ENCODE data around the gene RB1. TPM values are rescaled to one million over a fixed set of nuclear protein-coding genes. Genes with fewer than 3 reads are reported as not detected.

RB1 gene
- total RNA-seq, 1 donor from 2014 or later, result 12.4 TPM

DNA sequence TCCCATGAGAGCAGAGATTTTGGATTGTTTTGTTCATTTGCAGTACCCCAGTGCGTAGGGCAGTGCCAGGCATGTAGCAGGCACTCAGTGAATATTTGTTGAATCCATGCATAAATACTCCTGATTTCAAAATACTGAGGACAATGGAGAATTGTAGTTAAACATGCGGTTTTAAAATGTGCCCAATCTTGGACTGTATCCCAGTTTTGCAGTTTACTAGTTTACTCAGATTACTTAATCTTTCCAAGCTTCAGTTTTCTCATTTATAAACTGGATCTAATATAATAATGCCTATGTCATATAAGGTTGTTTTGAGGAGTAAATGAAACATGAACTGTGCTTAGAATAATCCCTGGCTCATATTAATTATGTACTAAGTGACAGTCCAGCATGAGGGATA, 190.3 kb downstream of the RB1 start:
- Histone ChIP-seq H3K4me3 (ENCODE audit: low read depth, low read length) (no peak overlapping the region), H3K27me3 (ENCODE audit: control insufficient read depth, insufficient read depth, low read length) (no peaks in the 10 kb centered on the region), H3K36me3 (ENCODE audit: control insufficient read depth, insufficient read depth, low read length) (no peaks in the 10 kb centered on the region)
- DNase-seq (ENCODE audit: low read depth) (peak; percentile 33), FAIRE-seq (no peak)
- TF ChIP-seq CTCF (IDR thresholded peaks at IDR 0.05; ENCODE audit: insufficient read depth, low read length, severe bottlenecking), result no peak

DNA sequence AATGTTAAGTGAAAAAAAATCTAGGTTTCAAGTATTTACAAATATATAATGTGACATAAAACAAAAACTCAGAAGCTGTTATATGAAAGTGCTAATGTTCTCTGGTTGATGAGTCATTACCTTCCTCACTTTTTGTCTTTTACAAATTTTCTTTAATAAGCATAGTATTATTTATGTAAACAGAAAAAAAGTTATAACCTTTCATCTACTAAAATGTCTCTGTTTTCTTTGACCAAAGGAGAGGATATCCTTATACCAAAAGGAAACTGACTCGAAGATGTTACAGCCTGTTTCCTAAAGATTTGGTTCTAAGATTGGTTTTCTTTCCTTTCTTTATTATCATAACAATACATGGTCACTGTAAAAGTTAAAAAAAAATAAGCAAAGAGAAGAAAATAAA, 191.3 kb downstream of the RB1 start:
- FAIRE-seq, result no peak
- no peak for TF ChIP-seq CTCF (IDR thresholded peaks at IDR 0.05; ENCODE audit: insufficient read depth, low read length, severe bottlenecking)
- no peaks in the 10 kb centered on the region for H3K27me3 ChIP-seq (ENCODE audit: control insufficient read depth, insufficient read depth, low read length)

GRCh38 chr13:48496271-48497161, 193.0 kb downstream of the RB1 start:
- no peaks in the 10 kb centered on the region for H3K36me3 ChIP-seq (ENCODE audit: control insufficient read depth, insufficient read depth, low read length)
- no peak overlapping the region for H3K4me3 ChIP-seq (ENCODE audit: low read depth, low read length)
- DNase-seq (ENCODE audit: low read depth) (no peak), FAIRE-seq (no peak)
- no peak for TF ChIP-seq CTCF (IDR thresholded peaks at IDR 0.05; ENCODE audit: insufficient read depth, low read length, severe bottlenecking)
- no peaks in the 10 kb centered on the region for H3K27me3 ChIP-seq (ENCODE audit: control insufficient read depth, insufficient read depth, low read length)

More for the DNA sequence above, 191.3 kb downstream of the RB1 start:
- H3K4me3 ChIP-seq (ENCODE audit: low read depth, low read length), result no peak overlapping the region
- no peaks in the 10 kb centered on the region for H3K36me3 ChIP-seq (ENCODE audit: control insufficient read depth, insufficient read depth, low read length)
- no peak for DNase-seq (ENCODE audit: low read depth)

DNA sequence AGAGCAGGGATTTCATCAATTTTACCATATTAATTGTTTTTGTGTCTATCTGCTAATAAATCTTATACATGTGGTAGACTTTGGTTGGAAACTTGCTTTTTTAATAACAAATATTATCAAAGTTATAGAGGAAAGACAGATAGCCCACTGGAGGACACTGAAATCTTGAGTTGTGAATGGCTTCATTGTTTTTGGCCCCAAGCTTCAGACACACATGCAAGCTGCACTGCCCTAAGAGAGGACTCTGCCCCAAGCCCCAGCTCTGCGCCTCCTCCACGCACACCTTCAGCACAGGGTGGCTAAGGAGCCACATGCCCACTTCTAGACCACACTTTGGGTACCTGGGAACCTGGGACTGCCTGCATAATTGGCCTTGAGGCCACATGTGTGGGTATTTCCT, 194.1 kb downstream of the RB1 start:
- FAIRE-seq (no peak), DNase-seq (ENCODE audit: low read depth) (no peak)
- H3K4me3 ChIP-seq (ENCODE audit: low read depth, low read length), result no peak overlapping the region
- no peak for TF ChIP-seq CTCF (IDR thresholded peaks at IDR 0.05; ENCODE audit: insufficient read depth, low read length, severe bottlenecking)
- H3K36me3 ChIP-seq (ENCODE audit: control insufficient read depth, insufficient read depth, low read length), result no peaks in the 10 kb centered on the region
- no peaks in the 10 kb centered on the region for H3K27me3 ChIP-seq (ENCODE audit: control insufficient read depth, insufficient read depth, low read length)

DNA sequence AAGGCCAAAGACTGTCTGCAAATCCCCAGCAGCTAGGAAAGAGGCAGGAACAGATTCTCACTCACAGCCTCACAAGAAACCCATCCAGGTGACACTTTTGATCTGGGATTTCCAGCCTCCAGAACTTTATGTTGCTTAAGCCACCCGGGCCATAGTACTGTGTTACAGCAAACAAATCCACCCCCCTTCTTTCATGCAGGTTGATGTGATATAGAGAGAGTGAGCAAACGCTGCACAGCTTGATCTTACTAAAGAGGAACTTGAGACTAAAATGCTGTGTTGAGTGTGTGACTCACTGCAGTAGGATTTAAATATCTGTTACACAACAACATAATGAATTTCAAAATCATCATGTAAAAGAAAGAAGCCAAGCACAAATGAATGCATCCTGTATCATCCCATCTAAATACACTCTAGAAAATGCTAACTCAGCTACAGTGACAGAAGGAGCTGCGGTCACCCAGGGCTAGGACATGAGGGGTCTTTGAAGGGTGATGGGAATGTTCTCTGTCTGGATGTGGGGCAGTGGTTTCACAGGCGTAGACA, 197.2 kb downstream of the RB1 start:
- peak; percentile 99 for FAIRE-seq
- peak; percentile 96 for DNase-seq (ENCODE audit: low read depth)
- Histone ChIP-seq H3K36me3 (ENCODE audit: control insufficient read depth, insufficient read depth, low read length) (no peaks in the 10 kb centered on the region), H3K4me3 (ENCODE audit: low read depth, low read length) (no peak overlapping the region), H3K27me3 (ENCODE audit: control insufficient read depth, insufficient read depth, low read length) (no peaks in the 10 kb centered on the region)
- TF ChIP-seq CTCF (IDR thresholded peaks at IDR 0.05; ENCODE audit: insufficient read depth, low read length, severe bottlenecking), result no peak
